Measurements from ENCODE around the gene TIMM44. TPM values are rescaled to one million over a fixed set of nuclear protein-coding genes. Genes with fewer than 3 reads are reported as not detected.

TIMM44 gene
- total RNA-seq, 4 donors from 2014 or later, result 59.7 to 102 (median 71.8) TPM

GRCh38 chr19:7979559-7979958, 36.1 kb upstream of the TIMM44 start:
- Histone ChIP-seq H3K4me3 (no peak overlapping the region), H3K27me3 (no peaks in the 10 kb centered on the region), H3K4me1 (no peaks in the 10 kb centered on the region), H3K36me3 (peaks cover 0 to 18% (median 7%) of the 10 kb centered on the region in 4 donors), H3K9me3 (no peaks in the 10 kb centered on the region), H3K27ac (no peak overlapping the region)
- TF ChIP-seq POLR2AphosphoS5 (IDR thresholded peaks at IDR 0.05) (no peak), POLR2A (IDR thresholded peaks at IDR 0.05) (no peak), EP300 (IDR thresholded peaks at IDR 0.05; ENCODE audit: low read depth) (no peak)
- TF ChIP-seq, protein P1, sequence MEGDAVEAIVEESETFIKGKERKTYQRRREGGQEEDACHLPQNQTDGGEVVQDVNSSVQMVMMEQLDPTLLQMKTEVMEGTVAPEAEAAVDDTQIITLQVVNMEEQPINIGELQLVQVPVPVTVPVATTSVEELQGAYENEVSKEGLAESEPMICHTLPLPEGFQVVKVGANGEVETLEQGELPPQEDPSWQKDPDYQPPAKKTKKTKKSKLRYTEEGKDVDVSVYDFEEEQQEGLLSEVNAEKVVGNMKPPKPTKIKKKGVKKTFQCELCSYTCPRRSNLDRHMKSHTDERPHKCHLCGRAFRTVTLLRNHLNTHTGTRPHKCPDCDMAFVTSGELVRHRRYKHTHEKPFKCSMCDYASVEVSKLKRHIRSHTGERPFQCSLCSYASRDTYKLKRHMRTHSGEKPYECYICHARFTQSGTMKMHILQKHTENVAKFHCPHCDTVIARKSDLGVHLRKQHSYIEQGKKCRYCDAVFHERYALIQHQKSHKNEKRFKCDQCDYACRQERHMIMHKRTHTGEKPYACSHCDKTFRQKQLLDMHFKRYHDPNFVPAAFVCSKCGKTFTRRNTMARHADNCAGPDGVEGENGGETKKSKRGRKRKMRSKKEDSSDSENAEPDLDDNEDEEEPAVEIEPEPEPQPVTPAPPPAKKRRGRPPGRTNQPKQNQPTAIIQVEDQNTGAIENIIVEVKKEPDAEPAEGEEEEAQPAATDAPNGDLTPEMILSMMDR (IDR thresholded peaks at IDR 0.05), result no peak
- WGBS, 2 donors (ENCODE audit: low coverage in 1 of 2), result 73% methylated on average over 6 of the region's 8 CpGs; no CpG with 5 or more reads in 1 of the 2 donors
- intact Hi-C loops (cut with DNase I; ENCODE audit: low total_unique reads) (no loop called here), in situ Hi-C loops (cut with MboI; ENCODE audit: low pct_ligation_motif_present in 1 of 4, low pct_unique_long_range_greater_than_20kb in 1 of 4, low sequenced_read_pairs in 3 of 4) (no loop called here)
- DNase-seq, result no peak

GRCh38 chr19:7979011-7979410, 35.5 kb upstream of the TIMM44 start:
- no peak for TF ChIP-seq POLR2A (IDR thresholded peaks at IDR 0.05)
- no peak for TF ChIP-seq POLR2AphosphoS5 (IDR thresholded peaks at IDR 0.05)
- TF ChIP-seq, protein P1 (IDR thresholded peaks at IDR 0.05), result no peak
- no peak for TF ChIP-seq EP300 (IDR thresholded peaks at IDR 0.05; ENCODE audit: low read depth)
- no peak overlapping the region for H3K4me3 ChIP-seq
- H3K27ac ChIP-seq, result no peak overlapping the region
- no peaks in the 10 kb centered on the region for H3K4me1 ChIP-seq
- peaks cover 0 to 19% (median 7%) of the 10 kb centered on the region in 4 donors for H3K36me3 ChIP-seq
- in situ Hi-C loops (cut with MboI; ENCODE audit: low pct_ligation_motif_present in 1 of 4, low pct_unique_long_range_greater_than_20kb in 1 of 4, low sequenced_read_pairs in 3 of 4) (no loop called here), intact Hi-C loops (cut with DNase I; ENCODE audit: low total_unique reads) (no loop called here)
- no peaks in the 10 kb centered on the region for H3K27me3 ChIP-seq
- H3K9me3 ChIP-seq, result no peaks in the 10 kb centered on the region
- 90% methylated on average over 9 of the region's 10 CpGs; no CpG with 5 or more reads in 1 of the 2 donors for WGBS, 2 donors (ENCODE audit: low coverage in 1 of 2)
- no peak for DNase-seq

GRCh38 chr19:7978179-7978825, 34.8 kb upstream of the TIMM44 start:
- peaks cover 0 to 26% (median 7%) of the 10 kb centered on the region in 4 donors for H3K36me3 ChIP-seq
- H3K27me3 ChIP-seq, result no peaks in the 10 kb centered on the region
- no peaks in the 10 kb centered on the region for H3K4me1 ChIP-seq
- intact Hi-C loops (cut with DNase I; ENCODE audit: low total_unique reads) (no loop called here), in situ Hi-C loops (cut with MboI; ENCODE audit: low pct_ligation_motif_present in 1 of 4, low pct_unique_long_range_greater_than_20kb in 1 of 4, low sequenced_read_pairs in 3 of 4) (no loop called here)
- no peak for TF ChIP-seq EP300 (IDR thresholded peaks at IDR 0.05; ENCODE audit: low read depth)
- TF ChIP-seq, protein P1 (IDR thresholded peaks at IDR 0.05), result no peak
- no peak for TF ChIP-seq POLR2AphosphoS5 (IDR thresholded peaks at IDR 0.05)
- TF ChIP-seq POLR2A (IDR thresholded peaks at IDR 0.05), result no peak
- H3K27ac ChIP-seq, result no peak overlapping the region
- H3K4me3 ChIP-seq, result no peak overlapping the region
- 87% methylated on average over 12 of the region's 12 CpGs; no CpG with 5 or more reads in 1 of the 2 donors for WGBS, 2 donors (ENCODE audit: low coverage in 1 of 2)
- DNase-seq, result no peak
- no peaks in the 10 kb centered on the region for H3K9me3 ChIP-seq

GRCh38 chr19:7977723-7978040, 34.2 kb upstream of the TIMM44 start:
- Histone ChIP-seq H3K4me3 (no peak overlapping the region), H3K36me3 (peaks cover 0 to 30% (median 7%) of the 10 kb centered on the region in 4 donors), H3K9me3 (no peaks in the 10 kb centered on the region), H3K27me3 (no peaks in the 10 kb centered on the region), H3K4me1 (no peaks in the 10 kb centered on the region), H3K27ac (no peak overlapping the region)
- no peak for TF ChIP-seq POLR2AphosphoS5 (IDR thresholded peaks at IDR 0.05)
- no peak for TF ChIP-seq EP300 (IDR thresholded peaks at IDR 0.05; ENCODE audit: low read depth)
- no peak for TF ChIP-seq POLR2A (IDR thresholded peaks at IDR 0.05)
- TF ChIP-seq, protein P1 (IDR thresholded peaks at IDR 0.05), result no peak
- no peak for DNase-seq
- intact Hi-C loops (cut with DNase I; ENCODE audit: low total_unique reads) (no loop called here), in situ Hi-C loops (cut with MboI; ENCODE audit: low pct_ligation_motif_present in 1 of 4, low pct_unique_long_range_greater_than_20kb in 1 of 4, low sequenced_read_pairs in 3 of 4) (no loop called here)
- 89% methylated on average over 6 of the region's 6 CpGs; no CpG with 5 or more reads in 1 of the 2 donors for WGBS, 2 donors (ENCODE audit: low coverage in 1 of 2)
